Neural progenitor cell (in vitro differentiated cells): ENCODE data around the gene OR4D11.

Source experiments
- EZH2phosphoT487 ChIP-seq: fragments of 200-600 bp; sonication (generic); IDR thresholded peaks from 2 replicates; pipeline ENCODE4 v1.6.1; 2017; ENCODE audit warnings: antibody characterized with exemption
- TF ChIP-seq, protein P1 (sequence below): fragments of 200-600 bp; sonication (generic); IDR thresholded peaks from 2 replicates; pipeline ENCODE4 v1.5.1; 2017; ENCODE audit warnings: antibody characterized with exemption, mild to moderate bottlenecking

DNA sequence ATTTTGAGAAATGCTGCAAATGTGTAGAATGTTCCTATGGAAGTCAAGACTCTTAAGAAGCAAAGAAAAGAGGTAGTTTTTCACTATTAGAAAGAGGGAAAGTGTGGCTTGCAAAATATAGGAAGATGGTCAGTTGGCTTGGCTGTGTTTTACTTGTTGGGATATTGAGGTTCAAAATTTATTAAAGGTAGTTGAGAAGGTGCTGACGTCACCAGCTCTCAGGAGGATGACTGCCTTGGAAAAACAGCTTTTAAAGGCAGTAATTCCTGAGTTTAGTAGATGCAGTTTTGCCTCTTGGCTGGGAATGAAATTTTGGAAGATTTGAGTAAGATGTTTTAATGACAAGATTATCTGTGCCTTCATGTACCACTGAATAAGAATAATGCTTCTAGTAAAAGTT lies 8.3 kb downstream of the OR4D11 start:
- no peak for TF ChIP-seq EZH2phosphoT487
- TF ChIP-seq, protein P1, sequence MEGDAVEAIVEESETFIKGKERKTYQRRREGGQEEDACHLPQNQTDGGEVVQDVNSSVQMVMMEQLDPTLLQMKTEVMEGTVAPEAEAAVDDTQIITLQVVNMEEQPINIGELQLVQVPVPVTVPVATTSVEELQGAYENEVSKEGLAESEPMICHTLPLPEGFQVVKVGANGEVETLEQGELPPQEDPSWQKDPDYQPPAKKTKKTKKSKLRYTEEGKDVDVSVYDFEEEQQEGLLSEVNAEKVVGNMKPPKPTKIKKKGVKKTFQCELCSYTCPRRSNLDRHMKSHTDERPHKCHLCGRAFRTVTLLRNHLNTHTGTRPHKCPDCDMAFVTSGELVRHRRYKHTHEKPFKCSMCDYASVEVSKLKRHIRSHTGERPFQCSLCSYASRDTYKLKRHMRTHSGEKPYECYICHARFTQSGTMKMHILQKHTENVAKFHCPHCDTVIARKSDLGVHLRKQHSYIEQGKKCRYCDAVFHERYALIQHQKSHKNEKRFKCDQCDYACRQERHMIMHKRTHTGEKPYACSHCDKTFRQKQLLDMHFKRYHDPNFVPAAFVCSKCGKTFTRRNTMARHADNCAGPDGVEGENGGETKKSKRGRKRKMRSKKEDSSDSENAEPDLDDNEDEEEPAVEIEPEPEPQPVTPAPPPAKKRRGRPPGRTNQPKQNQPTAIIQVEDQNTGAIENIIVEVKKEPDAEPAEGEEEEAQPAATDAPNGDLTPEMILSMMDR = no peak
